Glomerular visceral epithelial cell (primary cell): ENCODE data around the gene CUBN.
A peak's percentile ranks its signal among the peaks of the same experiment; 100 is the strongest.

ENCODE experiments used
- DNase-seq: peaks from one replicate; pipeline ENCODE4 v3.0.0-alpha.2; 2016; ENCODE audit errors: extremely low spot score

Gene CUBN

GRCh38 chr10:16987976-16988610, 141.5 kb downstream of the CUBN start:
- DNase-seq = no peak

GRCh38 chr10:16987206-16987621, 142.4 kb downstream of the CUBN start:
- peak; percentile 87 for DNase-seq

- peak; percentile 81 for DNase-seq
Measured at GRCh38 chr10:16986406-16987205, 143.0 kb downstream of the CUBN start.

GRCh38 chr10:16986082-16986405, 143.6 kb downstream of the CUBN start:
- no peak for DNase-seq

- no peak for DNase-seq
Measured at GRCh38 chr10:16984242-16984641, 145.4 kb downstream of the CUBN start.

- DNase-seq = no peak
Measured at GRCh38 chr10:16976803-16977202, 152.8 kb downstream of the CUBN start.

GRCh38 chr10:16975188-16975587, 154.4 kb downstream of the CUBN start:
- DNase-seq = peak; percentile 22

GRCh38 chr10:16968416-16969041, 161.1 kb downstream of the CUBN start:
- peak; percentile 88 for DNase-seq

GRCh38 chr10:16967866-16968415, 161.7 kb downstream of the CUBN start:
- DNase-seq = no peak

- peak; percentile 24 for DNase-seq
Measured at GRCh38 chr10:16966991-16967865, 162.4 kb downstream of the CUBN start.

GRCh38 chr10:16965740-16966447, 163.7 kb downstream of the CUBN start:
- DNase-seq = peak; percentile 98

GRCh38 chr10:16965344-16965616, 164.3 kb downstream of the CUBN start:
- no peak for DNase-seq

- DNase-seq = no peak
Measured at GRCh38 chr10:16964576-16965343, 164.9 kb downstream of the CUBN start.

- DNase-seq = no peak
Measured at GRCh38 chr10:16960551-16960950, 169.1 kb downstream of the CUBN start.

- peak; percentile 21 for DNase-seq
Measured at GRCh38 chr10:16957038-16957437, 172.6 kb downstream of the CUBN start.

GRCh38 chr10:16954280-16955030, 175.2 kb downstream of the CUBN start:
- no peak for DNase-seq

GRCh38 chr10:16953270-16953669, 176.3 kb downstream of the CUBN start:
- DNase-seq = no peak

- no peak for DNase-seq
Measured at GRCh38 chr10:16952610-16953009, 177.0 kb downstream of the CUBN start.

- DNase-seq = peak; percentile 30
Measured at GRCh38 chr10:16952080-16952479, 177.5 kb downstream of the CUBN start.
